ENCODE results near the gene TTC39A.

TTC39A gene

DNA sequence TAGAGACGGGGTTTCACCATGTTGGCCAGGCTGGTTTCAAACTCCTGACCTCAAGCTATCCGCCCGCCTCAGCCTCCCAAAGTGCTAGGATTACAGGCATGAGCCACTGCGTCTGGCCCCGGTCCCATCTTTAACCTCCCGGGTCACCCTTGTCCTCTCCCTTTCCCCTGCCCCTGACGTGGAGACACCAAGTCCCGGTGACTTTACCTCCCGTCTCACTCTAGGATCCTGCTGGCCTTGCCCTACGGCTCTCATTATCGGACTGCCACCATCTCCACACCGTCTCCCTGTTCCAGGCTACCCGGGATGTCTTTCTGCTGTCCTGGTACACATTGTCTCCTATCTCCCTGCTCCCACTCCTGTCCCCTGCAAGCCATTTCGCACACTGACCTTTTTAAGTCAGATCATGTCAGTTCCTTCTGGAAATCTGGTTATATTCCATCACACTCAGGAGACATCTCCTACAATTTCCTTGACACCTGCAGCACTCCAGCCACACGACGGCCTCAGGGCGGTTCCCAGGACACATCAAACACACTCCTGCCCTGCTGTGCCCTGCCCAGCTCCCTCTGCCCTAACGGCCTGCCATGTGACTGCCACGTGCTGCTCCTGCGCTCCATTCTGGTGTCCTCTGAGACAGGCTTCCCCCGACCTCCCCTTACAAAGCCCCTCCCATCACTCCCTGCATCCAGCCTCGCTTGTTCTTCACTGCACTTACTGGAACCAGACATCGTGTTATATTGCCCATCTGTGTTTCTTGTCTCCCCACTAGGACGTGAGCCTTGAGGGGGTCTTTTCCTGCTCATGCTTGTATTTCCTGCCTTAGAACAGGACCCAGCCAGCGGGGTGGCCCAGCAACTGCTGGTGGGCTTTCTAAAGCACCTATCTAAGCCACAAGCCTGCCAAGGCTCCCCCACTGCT is 32.7 kb downstream of the TTC39A start:
- DNase-seq (ENCODE audit: low read depth), result no peak

DNA sequence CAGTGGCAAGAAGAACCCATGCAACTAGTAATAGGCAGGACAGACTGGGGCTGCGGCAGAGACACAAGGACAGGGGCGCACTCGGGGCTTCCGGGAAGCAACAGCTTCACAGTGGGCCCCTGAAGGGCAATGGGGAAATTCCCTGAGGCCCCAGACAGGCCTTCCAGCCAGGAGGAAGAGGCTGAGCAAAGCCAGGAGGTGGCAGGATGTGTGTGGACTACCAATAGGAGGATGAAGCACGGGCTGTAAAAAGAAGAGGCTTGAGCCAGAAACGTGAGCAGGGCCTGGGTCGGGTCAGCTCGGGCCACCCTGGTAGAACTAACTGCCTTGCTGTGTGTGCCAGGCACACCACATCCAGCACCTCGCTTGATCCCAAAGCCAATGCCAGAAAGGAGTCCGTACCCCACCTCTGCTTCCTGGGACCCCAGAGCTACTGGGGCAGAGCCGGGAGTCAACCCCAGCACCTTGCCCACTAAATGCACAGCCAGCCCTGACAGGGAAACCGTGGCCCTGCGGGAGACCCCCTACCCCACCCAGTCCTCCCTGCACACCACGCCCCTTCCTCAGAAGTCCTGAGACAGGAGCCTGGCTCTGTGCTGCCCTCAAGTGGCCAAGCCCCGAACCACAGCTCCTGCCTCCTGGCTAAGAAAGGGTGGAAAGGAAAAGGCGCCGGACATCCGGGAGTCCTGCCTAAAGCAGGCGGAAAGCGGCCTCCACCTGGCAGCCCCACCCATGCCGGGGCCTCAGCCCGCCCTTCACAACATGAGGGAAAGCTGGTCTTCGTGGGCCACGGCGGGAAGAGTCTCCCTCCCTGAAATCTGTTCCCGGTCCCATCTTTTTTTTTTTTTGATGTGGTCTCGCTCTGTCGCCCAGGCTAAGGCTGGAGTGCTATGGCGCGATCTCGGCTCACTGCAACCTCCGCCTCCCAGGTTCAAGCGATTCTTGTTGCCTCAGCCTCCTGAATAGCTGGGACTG is 33.7 kb downstream of the TTC39A start:
- DNase-seq (ENCODE audit: low read depth), result peak; percentile 62

DNA sequence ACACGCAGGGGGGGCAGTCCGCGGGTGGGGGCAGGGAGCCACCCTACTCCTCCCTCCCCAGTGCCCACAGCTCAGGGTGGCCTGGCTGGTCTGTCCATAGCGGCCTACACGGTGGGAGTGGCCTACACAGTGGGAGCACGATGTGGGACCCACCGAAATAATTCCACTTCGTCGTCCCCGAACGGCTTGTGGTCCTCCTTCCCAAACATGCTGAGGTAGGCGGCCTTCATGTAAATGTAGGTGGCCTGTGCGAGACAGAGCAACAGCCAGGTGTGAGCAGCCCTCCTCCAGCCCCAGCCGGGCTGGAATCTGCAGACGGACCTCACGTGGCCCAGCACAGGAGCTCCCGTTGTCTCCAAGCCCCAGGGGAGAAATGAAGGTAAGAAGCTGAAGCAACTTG is 34.4 kb downstream of the TTC39A start:
- no peak for DNase-seq (ENCODE audit: low read depth)

DNA sequence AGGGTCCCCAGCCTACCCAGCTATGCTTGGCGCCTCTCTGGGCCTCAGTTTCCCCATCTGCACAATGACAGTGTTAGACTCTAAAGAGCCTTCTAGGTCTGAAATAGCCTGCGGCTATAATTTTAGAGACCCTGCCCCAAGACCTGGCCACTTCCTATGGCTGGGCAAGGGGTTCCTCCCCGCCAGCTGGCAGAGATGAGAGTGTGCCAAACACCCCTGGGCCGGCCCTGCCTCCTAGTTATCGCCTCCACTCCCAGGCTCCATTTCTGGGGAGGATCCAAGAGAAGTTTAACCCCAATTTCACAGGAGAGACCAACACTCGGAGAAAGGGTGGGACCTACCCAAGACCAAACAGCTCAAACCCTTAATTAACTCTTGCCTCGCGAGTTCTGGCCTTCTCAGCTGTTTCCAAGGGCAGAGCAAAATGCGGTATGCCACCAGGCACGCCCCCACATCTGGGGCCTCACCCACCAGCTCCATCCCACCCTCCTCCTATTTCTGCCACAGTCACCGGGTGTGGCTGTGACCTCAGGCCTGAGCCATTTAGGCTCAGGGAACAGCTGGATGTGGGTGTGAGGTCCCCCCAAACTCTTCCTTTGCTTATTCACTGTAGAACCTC is 35.7 kb downstream of the TTC39A start:
- DNase-seq (ENCODE audit: low read depth), result no peak

DNA sequence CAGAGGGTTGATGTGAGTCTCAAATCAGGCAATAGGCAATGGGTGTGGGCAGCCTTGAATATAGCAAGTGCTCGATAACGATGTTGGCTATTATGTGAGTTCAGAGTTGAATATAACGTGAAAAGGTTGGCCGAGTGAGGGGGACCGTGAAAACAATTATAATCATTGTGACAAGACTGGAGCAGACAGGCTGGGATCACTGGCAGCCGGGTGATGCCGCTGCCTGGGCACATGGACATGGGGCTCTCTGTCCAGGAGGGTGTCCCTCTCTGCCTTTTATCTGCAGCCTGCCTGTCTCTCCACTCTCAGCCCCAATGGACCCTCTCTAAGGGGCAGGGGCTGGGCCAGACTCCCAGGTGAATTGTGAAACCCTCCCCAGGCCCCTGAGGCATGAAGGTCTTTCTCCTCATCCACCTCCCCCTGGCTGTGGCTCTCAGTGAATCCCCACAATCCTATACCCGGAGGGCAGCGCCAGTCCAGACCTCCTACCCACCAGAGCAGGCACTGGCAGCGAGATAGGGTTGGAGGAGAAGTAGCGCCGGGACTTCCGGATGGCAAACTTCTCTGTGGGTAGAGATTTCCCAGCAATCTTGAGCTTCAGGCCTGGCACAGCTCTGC is 36.4 kb downstream of the TTC39A start:
- no peak for DNase-seq (ENCODE audit: low read depth)

DNA sequence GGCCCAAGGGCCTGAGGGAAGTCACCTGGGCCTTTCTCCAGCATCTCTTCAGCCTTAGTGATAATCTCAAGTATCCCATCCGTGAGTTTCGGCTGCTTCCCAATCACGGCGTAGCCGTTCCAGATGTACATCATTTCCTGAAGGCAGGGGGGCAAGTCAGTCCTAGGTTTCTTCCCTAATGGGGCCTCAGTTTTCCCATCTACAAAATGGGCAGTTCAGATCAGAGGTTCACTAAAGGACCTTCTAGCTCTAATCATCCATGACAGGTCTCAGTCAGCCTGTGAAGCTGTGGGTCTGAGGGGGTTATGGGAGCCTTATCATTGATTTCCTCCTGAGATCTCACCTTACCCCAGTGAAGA is 39.9 kb downstream of the TTC39A start:
- no peak for DNase-seq (ENCODE audit: low read depth)

DNA sequence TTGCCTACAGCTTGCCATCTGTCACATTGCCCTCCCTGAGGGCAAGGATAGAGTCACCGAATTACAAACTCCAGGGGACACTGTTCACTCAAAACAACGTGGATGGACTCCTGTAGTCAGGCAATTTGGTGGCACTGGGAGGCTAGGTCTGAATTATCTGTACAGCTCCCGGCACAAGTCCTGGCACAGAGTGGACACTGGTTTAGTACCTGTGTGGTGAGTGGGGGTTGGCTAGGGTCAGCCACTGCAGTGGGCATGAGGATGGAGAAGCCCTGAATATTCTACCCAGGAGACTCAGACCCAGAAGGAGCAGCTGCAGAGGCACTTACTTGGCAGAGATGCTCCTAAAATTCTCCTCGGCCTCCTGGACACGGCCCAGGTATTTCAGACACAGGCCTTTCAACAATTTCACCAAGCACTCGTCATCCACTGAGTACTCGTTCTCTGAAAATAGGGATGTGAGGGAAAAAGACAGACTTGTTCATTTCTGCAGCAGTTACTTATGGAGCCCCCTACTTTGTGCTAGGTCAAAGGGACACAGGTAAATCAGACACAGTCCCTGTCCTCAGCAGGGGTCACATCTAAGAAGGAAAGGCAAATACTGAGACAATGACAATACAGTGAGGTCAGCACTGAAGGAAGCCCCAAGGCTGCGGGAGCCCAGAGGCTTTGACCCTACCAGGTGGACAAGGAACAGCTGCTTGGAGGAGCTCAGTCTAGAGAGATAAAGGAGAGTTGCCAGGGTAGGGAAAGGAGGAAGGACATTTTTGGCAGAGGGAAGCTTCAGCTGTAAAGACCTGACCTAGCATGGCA is 40.5 kb downstream of the TTC39A start:
- no peak for DNase-seq (ENCODE audit: low read depth)

DNA sequence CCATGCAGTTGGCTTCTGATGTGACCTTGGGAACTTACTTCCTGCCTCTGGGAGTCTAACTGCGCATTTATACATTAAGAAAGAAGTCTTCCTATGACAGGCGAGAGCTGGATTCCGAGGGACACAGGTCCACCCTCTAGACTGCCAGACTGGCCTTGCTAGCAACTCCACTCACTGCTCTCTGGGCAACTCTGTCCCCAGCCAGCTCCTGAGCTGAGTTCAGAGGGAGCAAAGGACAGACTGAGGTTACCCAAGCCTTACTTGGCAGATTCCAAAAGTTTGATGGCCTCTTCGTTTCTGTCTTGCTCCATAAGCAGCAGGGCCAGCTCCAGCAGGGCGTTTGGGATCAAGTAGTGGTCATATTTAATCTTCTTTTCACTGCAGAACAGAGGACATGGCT is 41.8 kb downstream of the TTC39A start:
- no peak for DNase-seq (ENCODE audit: low read depth)

DNA sequence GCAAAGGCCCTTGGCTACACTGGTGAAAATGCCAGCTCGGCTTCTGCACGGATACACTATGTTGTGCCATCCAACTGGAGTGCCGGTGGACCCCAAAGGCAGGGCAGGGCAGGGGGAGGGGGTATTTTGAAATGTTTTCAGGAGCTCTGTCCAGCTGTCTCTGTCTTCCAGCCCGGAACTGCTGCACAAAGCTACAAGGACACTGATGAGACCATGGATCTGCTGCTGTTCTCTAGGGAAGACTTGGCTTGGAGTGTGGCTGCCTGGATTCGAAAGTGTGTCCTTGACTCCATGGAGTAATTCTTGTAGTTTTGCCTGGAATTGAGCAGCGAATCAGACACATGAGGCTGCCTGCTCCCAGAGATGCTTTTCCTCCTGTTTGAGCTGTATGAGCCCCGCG is 42.4 kb downstream of the TTC39A start:
- DNase-seq (ENCODE audit: low read depth), result no peak

DNA sequence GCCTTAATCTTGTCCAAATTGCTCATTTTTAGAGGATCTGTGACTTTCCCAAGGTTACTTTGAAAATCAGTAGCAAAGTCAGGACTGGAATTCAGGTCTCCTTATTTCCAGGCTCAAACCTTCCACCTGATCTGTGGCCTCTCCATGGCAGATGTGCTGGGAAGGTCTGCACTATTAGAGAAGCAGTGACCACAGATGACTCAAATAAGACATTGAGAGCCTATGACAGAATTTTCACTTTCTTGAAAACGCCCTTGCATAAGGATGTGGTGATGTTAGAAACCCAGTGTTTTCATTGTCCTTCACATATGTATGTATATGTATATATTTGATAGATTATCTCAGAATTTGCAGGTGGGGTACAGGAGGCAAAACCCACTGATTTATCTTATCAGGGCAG is 45.3 kb downstream of the TTC39A start:
- DNase-seq (ENCODE audit: low read depth), result no peak

DNA sequence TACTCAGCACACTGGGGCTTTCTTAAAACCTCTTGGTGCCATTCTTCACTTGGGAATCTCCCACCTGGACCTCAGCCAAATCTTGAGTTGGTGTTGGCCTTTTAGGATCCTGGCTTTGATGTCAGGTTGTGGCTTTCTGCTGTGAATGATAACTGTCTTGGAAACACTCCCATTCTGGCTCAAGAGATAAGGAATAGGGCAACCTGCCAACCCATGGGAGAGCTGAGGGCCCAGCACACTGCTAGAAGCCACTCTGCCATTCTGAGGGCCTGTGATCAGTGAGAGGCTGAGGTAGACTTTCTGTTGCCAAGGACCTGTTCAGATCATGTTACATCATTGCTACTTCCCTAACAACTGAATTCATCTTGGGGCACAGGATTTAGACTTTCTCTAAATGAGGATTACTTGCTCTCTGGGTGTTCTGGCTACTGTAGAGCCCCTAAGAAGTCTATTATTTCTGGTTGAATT is 45.8 kb downstream of the TTC39A start:
- DNase-seq (ENCODE audit: low read depth), result peak; percentile 48

DNA sequence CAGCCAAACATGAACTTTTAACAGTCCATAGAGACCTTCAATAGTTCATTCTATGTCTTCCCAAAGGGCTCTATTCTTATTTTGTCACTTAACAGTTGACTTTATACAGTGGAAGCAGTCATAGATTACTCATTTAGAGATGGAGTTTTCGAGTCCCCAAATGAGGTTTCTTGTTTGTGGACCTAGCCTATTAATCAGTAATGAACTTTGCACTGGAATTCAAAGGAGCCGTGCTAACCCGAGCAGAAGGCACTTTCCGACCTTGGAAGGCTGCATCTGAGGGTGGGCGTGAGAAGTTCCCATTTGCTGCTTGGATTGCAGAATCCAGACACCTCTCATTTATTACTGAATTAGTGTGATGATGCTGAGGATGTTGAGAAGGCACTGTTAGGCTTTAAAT is 46.4 kb downstream of the TTC39A start:
- no peak for DNase-seq (ENCODE audit: low read depth)

DNA sequence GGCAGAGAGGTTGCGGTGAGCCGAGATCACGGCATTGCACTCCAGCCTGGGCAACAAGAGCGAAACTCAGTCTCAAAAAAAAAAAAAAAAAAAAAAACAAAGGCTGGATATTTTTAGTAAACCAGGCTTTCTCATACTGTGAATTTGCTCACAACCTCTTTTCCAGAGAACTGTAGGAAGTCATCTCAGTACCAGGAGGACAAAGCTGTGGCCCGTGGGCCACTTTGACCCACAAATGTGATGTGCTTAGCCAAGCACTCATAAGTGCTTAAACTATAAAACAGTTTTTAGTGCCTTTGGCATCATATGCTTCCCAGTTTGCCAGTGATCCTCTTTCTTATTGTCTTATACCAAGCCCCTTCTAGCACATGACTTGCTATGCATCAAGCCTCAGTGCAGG is 47.8 kb downstream of the TTC39A start:
- DNase-seq (ENCODE audit: low read depth), result no peak

DNA sequence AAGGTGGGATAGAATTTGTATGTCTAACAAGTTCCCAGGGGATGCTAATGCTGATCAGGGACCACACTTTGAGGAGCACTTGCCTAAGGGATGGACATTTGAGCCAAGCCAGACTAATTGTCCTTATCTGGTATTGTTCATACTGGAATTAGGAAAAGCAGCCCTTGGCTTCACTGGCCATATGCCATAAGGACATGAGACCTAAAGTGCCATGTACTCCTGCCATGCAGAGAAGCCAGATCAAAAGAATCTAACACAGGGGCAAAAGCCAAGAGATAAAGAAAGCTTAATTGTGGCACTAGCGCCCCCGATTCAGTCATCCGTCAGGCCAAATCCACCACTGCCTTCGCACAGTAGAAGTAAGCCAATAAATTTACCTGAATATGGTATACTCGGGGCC is 48.6 kb downstream of the TTC39A start:
- DNase-seq (ENCODE audit: low read depth), result no peak

DNA sequence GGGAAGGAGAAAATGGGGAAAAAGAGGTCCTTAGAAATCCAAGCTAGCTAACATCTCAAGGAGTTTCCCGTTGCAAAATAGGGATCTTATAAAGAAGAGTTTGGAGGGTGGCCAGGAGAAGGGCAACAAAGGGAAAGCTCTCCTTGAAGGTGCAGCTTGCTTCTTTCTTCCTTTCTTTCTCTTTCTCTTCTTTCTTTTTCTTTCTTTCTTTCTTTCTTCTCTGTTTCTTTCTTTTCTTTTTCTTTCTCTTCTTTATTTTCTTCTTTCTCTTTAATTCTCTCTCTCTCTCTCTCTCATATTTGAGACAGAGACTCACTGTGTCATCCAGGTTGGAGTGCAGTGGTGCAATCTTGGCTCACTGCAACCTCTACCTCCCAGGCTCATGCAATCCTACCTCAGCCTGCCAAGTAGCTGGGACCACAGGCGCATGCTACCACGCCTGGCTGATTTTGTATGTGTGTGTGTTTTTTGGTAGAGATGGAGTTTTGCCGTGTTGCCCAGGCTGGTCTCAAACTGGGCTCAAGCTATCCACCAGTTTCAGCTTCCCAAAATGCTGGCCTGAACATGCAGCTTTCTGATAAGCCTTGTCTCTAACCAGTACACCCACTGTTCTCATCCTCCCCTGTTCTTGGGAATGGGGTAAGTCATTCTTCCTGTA is 49.9 kb downstream of the TTC39A start:
- peak; percentile 17 for DNase-seq (ENCODE audit: low read depth)

DNA sequence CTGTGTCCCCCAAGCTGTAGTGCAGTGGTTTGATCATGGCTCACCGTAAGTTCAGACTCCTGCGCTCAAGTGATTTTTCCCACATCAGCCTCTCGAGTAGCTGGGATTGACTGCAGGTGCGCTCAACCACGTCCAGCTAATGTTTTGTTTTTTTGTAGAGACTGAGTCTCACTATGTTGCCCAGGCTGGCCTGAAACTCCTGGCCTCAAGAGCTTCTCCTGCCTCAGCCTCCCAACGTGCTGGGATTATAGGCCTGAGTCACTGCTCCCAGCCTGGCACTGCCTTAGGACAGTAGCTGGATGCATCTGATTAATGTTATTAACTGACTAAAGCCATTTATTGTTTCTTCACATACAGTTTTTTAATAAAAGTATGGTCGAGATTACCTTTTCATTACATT is 54.1 kb downstream of the TTC39A start:
- no peak for DNase-seq (ENCODE audit: low read depth)

DNA sequence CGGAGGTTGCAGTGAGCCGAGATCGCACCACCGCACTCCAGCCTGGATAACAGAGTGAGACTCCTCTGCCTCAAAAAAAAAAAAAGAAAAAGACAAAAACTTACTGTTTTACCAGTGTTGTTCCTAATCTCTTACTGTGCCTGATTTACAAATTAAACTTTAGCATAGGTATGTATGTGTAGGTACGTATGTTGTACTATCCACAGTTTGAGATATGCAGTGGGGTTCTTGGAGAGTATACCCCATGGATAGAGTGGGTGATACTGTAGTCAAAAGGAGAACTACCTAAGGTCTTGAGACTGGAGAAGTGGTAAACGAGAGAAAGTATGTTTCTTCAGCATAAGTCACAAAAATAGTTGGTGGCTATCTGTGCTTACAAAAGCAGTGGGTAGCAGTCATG is 55.7 kb downstream of the TTC39A start:
- DNase-seq (ENCODE audit: low read depth), result no peak

DNA sequence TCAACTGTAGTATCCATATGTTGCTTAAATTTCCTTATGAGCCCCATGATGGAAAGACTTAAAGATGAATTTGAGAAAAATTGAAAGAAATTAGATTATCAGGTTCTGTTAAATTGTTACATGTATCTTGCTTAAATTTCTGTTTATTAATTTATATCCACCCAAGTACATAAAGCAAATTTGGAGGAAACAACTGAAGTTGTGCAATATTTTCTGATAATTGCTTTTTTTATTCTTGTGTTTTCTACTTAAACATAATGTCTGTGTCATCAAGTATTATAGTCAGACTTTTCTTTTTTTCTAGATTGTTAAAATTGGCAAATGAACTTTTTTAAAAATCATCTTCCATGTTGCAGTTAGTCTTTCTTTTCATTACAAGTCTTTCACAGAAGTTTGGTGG is 57.4 kb downstream of the TTC39A start:
- DNase-seq (ENCODE audit: low read depth), result no peak

DNA sequence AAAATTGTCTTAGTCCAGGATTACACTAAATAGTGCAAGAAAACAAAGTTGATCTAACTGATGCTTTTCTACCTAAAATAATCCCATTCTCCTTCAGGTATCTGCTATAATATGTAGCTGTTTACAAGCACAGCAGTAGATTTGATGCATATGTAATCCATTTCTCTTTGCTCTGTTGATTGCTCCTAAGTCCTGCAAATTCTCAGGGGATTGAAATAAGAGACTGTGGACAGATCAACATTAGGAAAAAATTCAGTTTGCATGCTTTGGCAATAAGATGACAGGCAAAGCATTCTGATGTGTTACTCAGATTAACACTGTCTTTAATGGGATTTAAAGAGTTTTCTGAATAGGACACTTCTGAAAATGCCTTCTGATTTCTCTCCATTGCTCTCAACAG is 59.6 kb downstream of the TTC39A start:
- no peak for DNase-seq (ENCODE audit: low read depth)

DNA sequence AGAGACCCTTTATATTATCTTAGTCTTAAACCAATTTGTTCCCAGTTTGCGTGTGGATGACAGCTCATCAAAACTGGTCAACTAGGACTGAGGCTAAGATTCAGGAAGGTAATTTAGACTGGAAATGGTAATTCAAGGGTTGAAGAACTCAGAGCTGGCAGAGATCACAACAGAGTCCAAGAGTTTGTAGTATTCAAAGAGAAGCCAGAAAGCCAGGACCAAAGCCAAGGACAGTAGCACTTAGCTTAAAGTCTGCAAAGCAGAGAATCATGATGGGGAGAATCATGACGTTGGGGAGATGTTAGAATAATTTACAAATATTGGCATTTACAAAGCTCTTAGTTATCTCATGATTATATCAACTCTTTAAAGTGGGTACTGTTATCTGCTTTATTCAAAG is 61.7 kb downstream of the TTC39A start:
- DNase-seq (ENCODE audit: low read depth), result peak; percentile 33

DNA sequence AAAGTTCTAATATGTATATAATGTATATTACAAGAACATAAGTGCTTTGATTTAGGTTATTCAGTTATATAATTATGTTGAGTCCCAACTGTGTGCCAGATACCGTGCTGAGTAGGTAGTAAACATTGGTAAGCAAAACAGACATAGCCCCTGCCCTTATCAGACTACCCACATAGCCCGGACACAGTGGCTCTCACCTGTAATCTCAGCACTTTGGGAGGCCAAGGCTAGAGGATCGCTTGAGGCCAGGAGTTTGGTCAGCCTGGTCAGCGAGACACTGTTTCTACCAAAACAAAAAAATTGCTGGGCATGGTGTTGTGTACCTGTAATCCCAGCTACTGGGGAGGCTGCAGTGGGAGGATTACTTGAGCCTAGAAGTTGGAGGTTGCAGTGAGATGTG is 63.6 kb downstream of the TTC39A start:
- no peak for DNase-seq (ENCODE audit: low read depth)

Data from iris pigment epithelial cell (primary cell).